Measurements from ENCODE around the gene TRIM9.

Gene TRIM9

GRCh38 chr14:51094901-51095853 is at the start of gene TRIM9:
Gene TRIM9 (minus strand): TSS chr14:51095105. CDS start chr14:51094939, 166 bp downstream.
- DNase-seq (ENCODE audit: low read depth, low spot score): peak; percentile 87

GRCh38 chr14:51140856-51141255 is 46.0 kb upstream of the TRIM9 start:
- DNase-seq (ENCODE audit: low read depth, low spot score): no peak

- no peak for DNase-seq (ENCODE audit: low read depth, low spot score)
These were observed 45.4 kb upstream of the TRIM9 start for GRCh38 chr14:51140338-51140737.

- no peak for DNase-seq (ENCODE audit: low read depth, low spot score)
These were observed 44.3 kb upstream of the TRIM9 start for GRCh38 chr14:51139121-51139681.

GRCh38 chr14:51138404-51139103 is 43.6 kb upstream of the TRIM9 start:
- no peak for DNase-seq (ENCODE audit: low read depth, low spot score)

- DNase-seq (ENCODE audit: low read depth, low spot score): no peak
These were observed 36.6 kb upstream of the TRIM9 start for GRCh38 chr14:51131516-51131915.

GRCh38 chr14:51129130-51129529 is 34.2 kb upstream of the TRIM9 start:
- no peak for DNase-seq (ENCODE audit: low read depth, low spot score)

- DNase-seq (ENCODE audit: low read depth, low spot score): no peak
These were observed 29.1 kb upstream of the TRIM9 start for GRCh38 chr14:51124029-51124428.

- no peak for DNase-seq (ENCODE audit: low read depth, low spot score)
These were observed 26.2 kb upstream of the TRIM9 start for GRCh38 chr14:51121096-51121495.

- DNase-seq (ENCODE audit: low read depth, low spot score): no peak
These were observed 24.6 kb upstream of the TRIM9 start for GRCh38 chr14:51119411-51120051.

- DNase-seq (ENCODE audit: low read depth, low spot score): no peak
These were observed 24.1 kb upstream of the TRIM9 start for GRCh38 chr14:51118993-51119392.

- DNase-seq (ENCODE audit: low read depth, low spot score): no peak
These were observed 22.7 kb upstream of the TRIM9 start for GRCh38 chr14:51117593-51117992.

GRCh38 chr14:51116682-51117081 is 21.8 kb upstream of the TRIM9 start:
- DNase-seq (ENCODE audit: low read depth, low spot score): no peak

- DNase-seq (ENCODE audit: low read depth, low spot score): no peak
These were observed 14.7 kb upstream of the TRIM9 start for GRCh38 chr14:51109651-51110050.

GRCh38 chr14:51107801-51108200 is 12.9 kb upstream of the TRIM9 start:
- DNase-seq (ENCODE audit: low read depth, low spot score): no peak

- no peak for DNase-seq (ENCODE audit: low read depth, low spot score)
These were observed 9.6 kb upstream of the TRIM9 start for GRCh38 chr14:51104467-51104866.

GRCh38 chr14:51097287-51097686 is 2.4 kb upstream of the TRIM9 start:
- no peak for DNase-seq (ENCODE audit: low read depth, low spot score)

- no peak for DNase-seq (ENCODE audit: low read depth, low spot score)
These were observed 2.0 kb upstream of the TRIM9 start for GRCh38 chr14:51096870-51097269.

GRCh38 chr14:51095854-51096823 is 1.2 kb upstream of the TRIM9 start:
- no peak for DNase-seq (ENCODE audit: low read depth, low spot score)

GRCh38 chr14:51094282-51094821 is 553 bp downstream of the TRIM9 start:
- no peak for DNase-seq (ENCODE audit: low read depth, low spot score)

All from activated naive CD8-positive, alpha-beta T cell treated with anti-CD3 and anti-CD28 coated beads, Interleukin-2, amount 50 U/mL, for 16 hours (primary cell).